ENCODE measurements around the gene BUB1. TPM values are rescaled to one million over a fixed set of nuclear protein-coding genes. Genes with fewer than 3 reads are reported as not detected.
"Not testable (repeated sequence)": the region's sequence is repeated elsewhere in the genome, so short reads cannot be mapped to it uniquely, and the experiment has no call there.

Gene BUB1
- total and polyA plus RNA-seq, 10 donors, result 1.1 to 29.7 (median 7.1) TPM

DNA sequence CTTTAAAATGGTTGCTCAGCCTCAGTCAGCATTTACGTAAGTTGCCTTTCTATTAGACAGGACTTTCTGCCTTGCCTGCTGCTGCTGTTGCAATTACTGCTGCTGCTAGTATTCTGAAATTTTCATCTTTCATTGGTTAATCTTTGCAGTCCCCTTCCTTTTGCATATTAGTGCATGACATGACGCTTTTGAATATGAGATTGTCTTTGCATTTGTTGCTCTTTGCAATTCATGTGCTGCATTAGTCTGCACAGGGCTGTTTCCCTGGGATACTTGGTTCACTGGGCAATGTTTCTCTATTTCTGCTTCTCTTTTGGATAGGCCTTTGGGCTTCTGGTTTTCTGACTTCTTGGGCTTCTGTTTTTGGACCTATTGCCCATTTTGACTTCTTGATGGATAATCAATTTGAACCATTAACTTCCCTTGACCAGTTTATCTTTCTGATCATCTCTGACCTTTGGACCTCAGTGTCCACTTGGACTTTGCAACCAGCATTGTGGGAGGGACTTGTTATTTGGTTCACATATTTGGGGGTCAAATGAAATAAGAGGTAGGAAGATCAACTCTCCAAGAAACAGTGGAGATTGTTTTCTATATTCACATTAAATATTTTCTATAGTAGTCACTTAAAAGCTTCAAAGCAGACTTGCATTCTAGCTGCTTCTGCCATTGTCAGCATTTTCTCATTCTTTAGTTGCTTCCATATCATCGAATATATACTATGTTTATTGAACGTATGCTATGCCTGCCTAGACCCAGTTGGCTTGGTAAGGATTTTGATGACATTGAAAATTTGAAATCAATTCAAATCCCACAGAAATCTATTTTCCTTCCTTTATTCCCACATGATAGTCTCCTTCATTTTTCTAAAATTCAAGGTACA lies 12.5 kb upstream of the BUB1 start:
- no peak for DNase-seq
- no peak overlapping the region for H3K27ac ChIP-seq
- TF ChIP-seq, protein P1, sequence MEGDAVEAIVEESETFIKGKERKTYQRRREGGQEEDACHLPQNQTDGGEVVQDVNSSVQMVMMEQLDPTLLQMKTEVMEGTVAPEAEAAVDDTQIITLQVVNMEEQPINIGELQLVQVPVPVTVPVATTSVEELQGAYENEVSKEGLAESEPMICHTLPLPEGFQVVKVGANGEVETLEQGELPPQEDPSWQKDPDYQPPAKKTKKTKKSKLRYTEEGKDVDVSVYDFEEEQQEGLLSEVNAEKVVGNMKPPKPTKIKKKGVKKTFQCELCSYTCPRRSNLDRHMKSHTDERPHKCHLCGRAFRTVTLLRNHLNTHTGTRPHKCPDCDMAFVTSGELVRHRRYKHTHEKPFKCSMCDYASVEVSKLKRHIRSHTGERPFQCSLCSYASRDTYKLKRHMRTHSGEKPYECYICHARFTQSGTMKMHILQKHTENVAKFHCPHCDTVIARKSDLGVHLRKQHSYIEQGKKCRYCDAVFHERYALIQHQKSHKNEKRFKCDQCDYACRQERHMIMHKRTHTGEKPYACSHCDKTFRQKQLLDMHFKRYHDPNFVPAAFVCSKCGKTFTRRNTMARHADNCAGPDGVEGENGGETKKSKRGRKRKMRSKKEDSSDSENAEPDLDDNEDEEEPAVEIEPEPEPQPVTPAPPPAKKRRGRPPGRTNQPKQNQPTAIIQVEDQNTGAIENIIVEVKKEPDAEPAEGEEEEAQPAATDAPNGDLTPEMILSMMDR (IDR thresholded peaks at IDR 0.05 in 8 of 11, conservative IDR thresholded peaks at IDR 0.05 in 3 of 11), result no peak
- TF ChIP-seq POLR2AphosphoS5 (IDR thresholded peaks at IDR 0.05), result no peak
- TF ChIP-seq POLR2A (IDR thresholded peaks at IDR 0.05), result no peak

DNA sequence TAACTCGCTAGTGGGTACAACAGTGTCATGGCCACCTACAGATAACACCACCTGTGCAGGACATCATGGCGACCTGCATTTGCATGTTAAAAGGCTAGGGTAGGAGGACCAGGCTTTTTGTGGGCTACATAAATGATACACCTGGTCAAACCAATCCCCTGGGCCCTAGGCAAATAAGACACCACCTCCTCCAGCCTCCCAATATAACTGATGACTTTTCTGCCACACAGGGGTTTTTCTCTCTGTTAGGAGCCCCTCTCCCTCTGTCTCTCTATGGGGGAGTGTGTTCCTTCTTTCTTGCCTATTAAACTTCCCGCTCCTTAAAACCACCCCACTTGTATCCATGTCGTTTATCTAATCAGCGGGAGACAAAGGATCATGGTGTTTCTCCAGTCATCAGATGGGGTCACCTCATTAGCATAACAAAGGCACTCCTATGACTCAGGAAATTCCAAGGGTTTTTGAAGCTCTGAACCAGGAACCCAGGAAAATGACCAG lies 10.8 kb upstream of the BUB1 start:
- no peaks in the 10 kb centered on the region for H3K4me1 ChIP-seq
- no peak overlapping the region for H3K27ac ChIP-seq
- intact Hi-C loops (cut with DNase I; ENCODE audit: low total_unique reads), result no loop called here
- no peak for DNase-seq
- H3K9me3 ChIP-seq, result peaks cover 0 to 20% (median 11%) of the 10 kb centered on the region in 8 donors
- no peaks in the 10 kb centered on the region for H3K27me3 ChIP-seq (replicated peaks in 1 of 7)
- 55 to 75% (median 66%) methylated on average over 5 of the region's 5 CpGs for WGBS, 5 donors
- no peak overlapping the region for H3K4me3 ChIP-seq
- TF ChIP-seq POLR2AphosphoS5 (IDR thresholded peaks at IDR 0.05) (no peak), POLR2A (IDR thresholded peaks at IDR 0.05) (no peak)
- TF ChIP-seq, protein P1 (IDR thresholded peaks at IDR 0.05 in 8 of 11, conservative IDR thresholded peaks at IDR 0.05 in 3 of 11), result no peak
- no peaks in the 10 kb centered on the region for H3K36me3 ChIP-seq

More for the DNA sequence above, 12.5 kb upstream of the BUB1 start:
- intact Hi-C loops (cut with DNase I; ENCODE audit: low total_unique reads), result no loop called here
- Histone ChIP-seq H3K4me1 (no peaks in the 10 kb centered on the region), H3K4me3 (no peak overlapping the region), H3K9me3 (peaks cover 0 to 20% (median 11%) of the 10 kb centered on the region in 8 donors), H3K27me3 (replicated peaks in 1 of 7) (no peaks in the 10 kb centered on the region), H3K36me3 (no peaks in the 10 kb centered on the region)
- 81 to 93% (median 85%) methylated on average over 4 of the region's 4 CpGs for WGBS, 5 donors

DNA sequence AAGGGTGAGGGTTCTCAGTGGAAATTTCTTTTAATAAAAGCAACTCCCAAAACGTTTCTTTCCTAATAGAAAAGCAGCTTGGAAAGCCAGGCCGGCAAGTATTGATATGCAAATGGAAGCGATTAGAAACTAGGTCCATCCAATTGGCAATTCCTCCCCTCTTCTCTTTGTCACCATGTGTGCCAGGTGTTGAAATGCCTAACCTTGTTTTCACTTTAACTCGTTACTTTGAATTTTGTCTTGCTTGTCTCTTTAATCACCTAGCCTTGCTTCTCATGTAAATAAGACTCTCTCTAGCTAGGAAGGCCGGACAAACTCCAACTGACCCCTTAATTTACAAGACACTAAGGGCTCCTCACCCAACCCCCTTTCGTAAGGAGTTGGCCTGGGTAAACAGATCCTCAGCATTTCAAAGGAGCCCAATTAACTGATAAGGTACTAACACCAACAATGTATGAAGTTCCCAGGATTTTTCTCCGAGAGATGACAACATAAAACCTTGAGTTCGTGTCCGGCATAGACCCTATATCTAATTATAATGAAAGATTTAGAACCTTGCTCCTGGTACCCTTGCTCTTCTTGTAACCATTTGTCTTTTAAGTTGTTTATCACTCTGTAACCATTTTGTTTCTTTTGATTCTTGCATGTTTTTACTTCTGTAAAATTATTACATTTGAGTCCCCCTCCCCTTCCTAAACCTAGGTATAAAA lies 10.1 kb upstream of the BUB1 start:
- H3K4me3 ChIP-seq; H3K27ac ChIP-seq; DNase-seq; intact Hi-C loops (cut with DNase I; ENCODE audit: low total_unique reads); H3K36me3 ChIP-seq; H3K27me3 ChIP-seq (replicated peaks in 1 of 7); H3K4me1 ChIP-seq: not testable (repeated sequence)
- peaks cover 0 to 20% (median 11%) of the 10 kb centered on the region in 8 donors for H3K9me3 ChIP-seq
- 67 to 75% (median 74%) methylated on average over 9 of the region's 9 CpGs for WGBS, 5 donors

DNA sequence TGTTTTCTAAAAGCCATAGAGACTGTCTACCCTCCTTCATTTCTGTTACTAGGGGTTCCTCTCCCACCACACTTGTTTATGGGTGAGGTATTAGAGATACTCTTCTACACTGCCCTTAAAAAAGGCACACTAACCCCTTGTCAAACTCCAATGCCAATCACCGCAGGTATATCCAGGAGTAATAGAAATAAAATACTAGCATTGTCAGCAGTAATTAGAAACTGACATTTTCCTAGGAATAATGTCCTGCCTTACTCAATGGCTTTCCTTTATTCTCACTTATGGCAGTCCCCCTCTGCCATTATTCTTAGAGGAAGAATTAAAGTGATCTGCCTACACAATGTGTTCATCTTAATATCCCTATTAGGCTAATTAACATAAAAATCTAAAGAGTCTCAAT lies 5.0 kb upstream of the BUB1 start:
- 90 to 100% (median 95%) methylated on average over 1 of the region's 1 CpG for WGBS, 5 donors
- no peak overlapping the region for H3K27ac ChIP-seq
- DNase-seq, result no peak
- intact Hi-C loops (cut with DNase I; ENCODE audit: low total_unique reads), result no loop called here
- H3K27me3 ChIP-seq (replicated peaks in 1 of 7), result no peaks in the 10 kb centered on the region
- no peaks in the 10 kb centered on the region for H3K36me3 ChIP-seq
- peaks cover 0 to 15% (median 11%) of the 10 kb centered on the region in 8 donors for H3K9me3 ChIP-seq
- TF ChIP-seq POLR2A (IDR thresholded peaks at IDR 0.05), result no peak
- TF ChIP-seq, protein P1 (IDR thresholded peaks at IDR 0.05 in 8 of 11, conservative IDR thresholded peaks at IDR 0.05 in 3 of 11), result no peak
- no peak overlapping the region for H3K4me3 ChIP-seq
- peaks cover 5 to 16% (median 12%) of the 10 kb centered on the region in 6 donors for H3K4me1 ChIP-seq
